HCT116 (cell line): Measurements from ENCODE around the gene POFUT1.

ENCODE experiments used
- EGR1 ChIP-seq: IDR thresholded peaks from 2 replicates; pipeline ENCODE4 v1.6.1; 2012; ENCODE audit warnings: low read depth
- EZH2 ChIP-seq: fragments of 200-600 bp; sonication (generic); IDR thresholded peaks from 2 replicates; pipeline ENCODE4 v1.6.1; 2017; ENCODE audit warnings: antibody characterized with exemption, mixed run types
- EZH2phosphoT487 ChIP-seq: fragments of 200-600 bp; IDR thresholded peaks from 2 replicates; pipeline ENCODE4 v1.6.1; 2018; ENCODE audit warnings: antibody characterized with exemption, borderline replicate concordance
- POLR2A ChIP-seq: IDR thresholded peaks from 2 replicates; pipeline ENCODE4 v1.7.0; 2011; ENCODE audit warnings: borderline replicate concordance; ENCODE audit not compliant: insufficient read depth, insufficient read length; ENCODE audit errors: extremely low read depth
- POLR2AphosphoS5 ChIP-seq: IDR thresholded peaks from 2 replicates; pipeline ENCODE4 v1.6.1; 2011; ENCODE audit warnings: mild to moderate bottlenecking, low read depth, low read length, moderate library complexity
- TF ChIP-seq, protein P1 (sequence below), 3 experiments: fragments of 200-600 bp in 1 of 3; sonication (generic) in 1 of 3; IDR thresholded peaks in 2 of 3; conservative IDR thresholded peaks in 1 of 3; 2 replicates each; pipeline ENCODE4 v1.5.1; 2012 to 2017; ENCODE audit warnings: low read depth in 2 of 3, low read length in 2 of 3, antibody characterized with exemption in 1 of 3, borderline replicate concordance in 1 of 3, control low read depth in 1 of 3, mild to moderate bottlenecking in 1 of 3, mixed read lengths in 1 of 3, mixed run types in 1 of 3, moderate library complexity in 1 of 3; ENCODE audit not compliant: insufficient read depth in 1 of 3
- TF ChIP-seq, protein P2 (sequence below): IDR thresholded peaks from 2 replicates; pipeline ENCODE4 v1.6.1; 2012; ENCODE audit warnings: low read depth
- TF ChIP-seq, protein P3 (sequence below): IDR thresholded peaks from 2 replicates; pipeline ENCODE4 v1.6.1; 2012
- TF ChIP-seq, protein P4 (sequence below): IDR thresholded peaks from 2 replicates; pipeline ENCODE4 v1.6.1; 2012

DNA sequence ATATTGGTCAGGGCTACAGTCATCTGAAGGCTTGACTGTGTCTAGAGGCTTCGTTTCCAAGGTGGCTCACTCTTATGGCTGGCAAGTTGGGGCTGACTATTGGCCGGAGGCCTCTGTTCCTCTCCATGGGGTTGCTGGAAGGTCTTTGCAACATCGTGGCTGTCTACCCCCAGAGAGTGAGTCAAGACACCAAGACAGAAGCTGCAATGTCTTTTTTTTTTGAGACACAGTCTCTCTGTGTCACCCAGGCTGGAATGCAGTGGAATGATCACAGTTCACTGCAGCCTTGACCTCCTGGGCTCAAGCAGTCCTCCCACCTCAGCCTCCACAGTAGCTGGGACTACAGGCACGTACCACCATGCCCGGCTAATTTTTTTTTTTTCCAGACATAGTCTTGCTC lies 40.4 kb downstream of the POFUT1 start:
- TF ChIP-seq, protein P1, sequence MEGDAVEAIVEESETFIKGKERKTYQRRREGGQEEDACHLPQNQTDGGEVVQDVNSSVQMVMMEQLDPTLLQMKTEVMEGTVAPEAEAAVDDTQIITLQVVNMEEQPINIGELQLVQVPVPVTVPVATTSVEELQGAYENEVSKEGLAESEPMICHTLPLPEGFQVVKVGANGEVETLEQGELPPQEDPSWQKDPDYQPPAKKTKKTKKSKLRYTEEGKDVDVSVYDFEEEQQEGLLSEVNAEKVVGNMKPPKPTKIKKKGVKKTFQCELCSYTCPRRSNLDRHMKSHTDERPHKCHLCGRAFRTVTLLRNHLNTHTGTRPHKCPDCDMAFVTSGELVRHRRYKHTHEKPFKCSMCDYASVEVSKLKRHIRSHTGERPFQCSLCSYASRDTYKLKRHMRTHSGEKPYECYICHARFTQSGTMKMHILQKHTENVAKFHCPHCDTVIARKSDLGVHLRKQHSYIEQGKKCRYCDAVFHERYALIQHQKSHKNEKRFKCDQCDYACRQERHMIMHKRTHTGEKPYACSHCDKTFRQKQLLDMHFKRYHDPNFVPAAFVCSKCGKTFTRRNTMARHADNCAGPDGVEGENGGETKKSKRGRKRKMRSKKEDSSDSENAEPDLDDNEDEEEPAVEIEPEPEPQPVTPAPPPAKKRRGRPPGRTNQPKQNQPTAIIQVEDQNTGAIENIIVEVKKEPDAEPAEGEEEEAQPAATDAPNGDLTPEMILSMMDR (IDR thresholded peaks at IDR 0.05 in 2 of 3, conservative IDR thresholded peaks at IDR 0.05 in 1 of 3; ENCODE audit: borderline replicate concordance in 1 of 3, insufficient read depth in 1 of 3, low read depth in 2 of 3, low read length in 2 of 3): no peak
- TF ChIP-seq EZH2 (no peak), EZH2phosphoT487 (no peak), POLR2A (no peak), POLR2AphosphoS5 (no peak), EGR1 (no peak)
- TF ChIP-seq, protein P2, sequence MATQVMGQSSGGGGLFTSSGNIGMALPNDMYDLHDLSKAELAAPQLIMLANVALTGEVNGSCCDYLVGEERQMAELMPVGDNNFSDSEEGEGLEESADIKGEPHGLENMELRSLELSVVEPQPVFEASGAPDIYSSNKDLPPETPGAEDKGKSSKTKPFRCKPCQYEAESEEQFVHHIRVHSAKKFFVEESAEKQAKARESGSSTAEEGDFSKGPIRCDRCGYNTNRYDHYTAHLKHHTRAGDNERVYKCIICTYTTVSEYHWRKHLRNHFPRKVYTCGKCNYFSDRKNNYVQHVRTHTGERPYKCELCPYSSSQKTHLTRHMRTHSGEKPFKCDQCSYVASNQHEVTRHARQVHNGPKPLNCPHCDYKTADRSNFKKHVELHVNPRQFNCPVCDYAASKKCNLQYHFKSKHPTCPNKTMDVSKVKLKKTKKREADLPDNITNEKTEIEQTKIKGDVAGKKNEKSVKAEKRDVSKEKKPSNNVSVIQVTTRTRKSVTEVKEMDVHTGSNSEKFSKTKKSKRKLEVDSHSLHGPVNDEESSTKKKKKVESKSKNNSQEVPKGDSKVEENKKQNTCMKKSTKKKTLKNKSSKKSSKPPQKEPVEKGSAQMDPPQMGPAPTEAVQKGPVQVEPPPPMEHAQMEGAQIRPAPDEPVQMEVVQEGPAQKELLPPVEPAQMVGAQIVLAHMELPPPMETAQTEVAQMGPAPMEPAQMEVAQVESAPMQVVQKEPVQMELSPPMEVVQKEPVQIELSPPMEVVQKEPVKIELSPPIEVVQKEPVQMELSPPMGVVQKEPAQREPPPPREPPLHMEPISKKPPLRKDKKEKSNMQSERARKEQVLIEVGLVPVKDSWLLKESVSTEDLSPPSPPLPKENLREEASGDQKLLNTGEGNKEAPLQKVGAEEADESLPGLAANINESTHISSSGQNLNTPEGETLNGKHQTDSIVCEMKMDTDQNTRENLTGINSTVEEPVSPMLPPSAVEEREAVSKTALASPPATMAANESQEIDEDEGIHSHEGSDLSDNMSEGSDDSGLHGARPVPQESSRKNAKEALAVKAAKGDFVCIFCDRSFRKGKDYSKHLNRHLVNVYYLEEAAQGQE: no peak
- TF ChIP-seq, protein P3, sequence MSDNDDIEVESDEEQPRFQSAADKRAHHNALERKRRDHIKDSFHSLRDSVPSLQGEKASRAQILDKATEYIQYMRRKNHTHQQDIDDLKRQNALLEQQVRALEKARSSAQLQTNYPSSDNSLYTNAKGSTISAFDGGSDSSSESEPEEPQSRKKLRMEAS: no peak
- TF ChIP-seq, protein P4, sequence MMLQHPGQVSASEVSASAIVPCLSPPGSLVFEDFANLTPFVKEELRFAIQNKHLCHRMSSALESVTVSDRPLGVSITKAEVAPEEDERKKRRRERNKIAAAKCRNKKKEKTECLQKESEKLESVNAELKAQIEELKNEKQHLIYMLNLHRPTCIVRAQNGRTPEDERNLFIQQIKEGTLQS: no peak
